ENCODE measurements around the gene MMP24OS. TPM values are rescaled to one million over a fixed set of nuclear protein-coding genes. Genes with fewer than 3 reads are reported as not detected.
"Not testable (repeated sequence)": the region's sequence is repeated elsewhere in the genome, so short reads cannot be mapped to it uniquely, and the experiment has no call there.

MMP24OS gene
- total RNA-seq: 10 to 100 TPM; 27.2 to 27.4 TPM

- H3K27ac Mint-ChIP-seq: peak within 1 kb of the TSS; percentile 94
- H3K36me3 Mint-ChIP-seq: peaks cover 38% of the 10 kb centered on the region
- peak; percentile 93 for DNase-seq
- peak within 1 kb of the TSS; percentile 96 for H3K4me3 Mint-ChIP-seq
- H3K9me3 Mint-ChIP-seq: no peaks in the 10 kb centered on the region
- H3K27me3 Mint-ChIP-seq: no peaks in the 10 kb centered on the region
- H3K4me1 Mint-ChIP-seq: peaks cover 24% of the 10 kb centered on the region
Observed at GRCh38 chr20:35277531-35278395, at the start of gene MMP24OS. Gene MMP24OS (minus strand): TSS chr20:35278122. CDS start chr20:35277929, 193 bp downstream.

- Mint-ChIP-seq H3K27me3 (no peaks in the 10 kb centered on the region), H3K4me3 (no peak overlapping the region), H3K4me1 (peaks cover 36% of the 10 kb centered on the region), H3K9me3 (no peaks in the 10 kb centered on the region), H3K36me3 (peaks cover 2% of the 10 kb centered on the region), H3K27ac (peak overlapping the region; percentile 60)
- no peak for DNase-seq
Observed at GRCh38 chr20:35327074-35327976, 49.4 kb upstream of the MMP24OS start.

GRCh38 chr20:35326740-35327073 is 48.8 kb upstream of the MMP24OS start:
- peaks cover 2% of the 10 kb centered on the region for H3K36me3 Mint-ChIP-seq
- no peaks in the 10 kb centered on the region for H3K27me3 Mint-ChIP-seq
- H3K4me3 Mint-ChIP-seq: no peak overlapping the region
- peaks cover 34% of the 10 kb centered on the region for H3K4me1 Mint-ChIP-seq
- DNase-seq: no peak
- H3K9me3 Mint-ChIP-seq: no peaks in the 10 kb centered on the region
- H3K27ac Mint-ChIP-seq: no peak overlapping the region

- Mint-ChIP-seq H3K9me3 (no peaks in the 10 kb centered on the region), H3K27me3 (no peaks in the 10 kb centered on the region), H3K27ac (no peak overlapping the region), H3K36me3 (peaks cover 2% of the 10 kb centered on the region), H3K4me1 (peaks cover 32% of the 10 kb centered on the region), H3K4me3 (no peak overlapping the region)
- no peak for DNase-seq
Observed at GRCh38 chr20:35326021-35326739, 48.3 kb upstream of the MMP24OS start.

GRCh38 chr20:35325401-35325800 is 47.5 kb upstream of the MMP24OS start:
- Mint-ChIP-seq H3K4me1 (peaks cover 32% of the 10 kb centered on the region), H3K27ac (no peak overlapping the region), H3K36me3 (peaks cover 2% of the 10 kb centered on the region), H3K9me3 (no peaks in the 10 kb centered on the region), H3K27me3 (no peaks in the 10 kb centered on the region), H3K4me3 (no peak overlapping the region)
- DNase-seq: no peak

GRCh38 chr20:35320396-35321126 is 42.6 kb upstream of the MMP24OS start:
- Mint-ChIP-seq H3K4me1 (peaks cover 22% of the 10 kb centered on the region), H3K27ac (no peak overlapping the region), H3K36me3 (peaks cover 2% of the 10 kb centered on the region), H3K27me3 (no peaks in the 10 kb centered on the region), H3K4me3 (no peak overlapping the region), H3K9me3 (no peaks in the 10 kb centered on the region)
- no peak for DNase-seq

GRCh38 chr20:35319871-35320197 is 41.9 kb upstream of the MMP24OS start:
- DNase-seq: no peak
- H3K9me3 Mint-ChIP-seq: no peaks in the 10 kb centered on the region
- no peak overlapping the region for H3K27ac Mint-ChIP-seq
- H3K4me1 Mint-ChIP-seq: peaks cover 28% of the 10 kb centered on the region
- H3K4me3 Mint-ChIP-seq: no peak overlapping the region
- H3K27me3 Mint-ChIP-seq: no peaks in the 10 kb centered on the region
- peaks cover 4% of the 10 kb centered on the region for H3K36me3 Mint-ChIP-seq

GRCh38 chr20:35319192-35319870 is 41.4 kb upstream of the MMP24OS start:
- Mint-ChIP-seq H3K27me3 (no peaks in the 10 kb centered on the region), H3K4me3 (no peak overlapping the region), H3K36me3 (peaks cover 4% of the 10 kb centered on the region), H3K27ac (no peak overlapping the region), H3K9me3 (no peaks in the 10 kb centered on the region), H3K4me1 (peaks cover 32% of the 10 kb centered on the region)
- DNase-seq: no peak

GRCh38 chr20:35318502-35319157 is 40.7 kb upstream of the MMP24OS start:
- peaks cover 3% of the 10 kb centered on the region for H3K36me3 Mint-ChIP-seq
- H3K27me3 Mint-ChIP-seq: no peaks in the 10 kb centered on the region
- H3K27ac Mint-ChIP-seq: no peak overlapping the region
- H3K4me1 Mint-ChIP-seq: peaks cover 32% of the 10 kb centered on the region
- H3K4me3 Mint-ChIP-seq: no peak overlapping the region
- no peak for DNase-seq
- H3K9me3 Mint-ChIP-seq: no peaks in the 10 kb centered on the region

GRCh38 chr20:35317416-35318210 is 39.7 kb upstream of the MMP24OS start:
- no peak for DNase-seq
- Mint-ChIP-seq H3K27ac (no peak overlapping the region), H3K4me3 (no peak overlapping the region), H3K4me1 (peaks cover 29% of the 10 kb centered on the region), H3K36me3 (peaks cover 5% of the 10 kb centered on the region), H3K27me3 (no peaks in the 10 kb centered on the region), H3K9me3 (no peaks in the 10 kb centered on the region)

GRCh38 chr20:35316086-35316485 is 38.2 kb upstream of the MMP24OS start:
- H3K27ac Mint-ChIP-seq: no peak overlapping the region
- peaks cover 41% of the 10 kb centered on the region for H3K4me1 Mint-ChIP-seq

GRCh38 chr20:35315632-35316020 is 37.7 kb upstream of the MMP24OS start:
- Mint-ChIP-seq H3K36me3 (peaks cover 10% of the 10 kb centered on the region), H3K4me1 (peaks cover 41% of the 10 kb centered on the region)
- not testable (repeated sequence) for H3K27ac Mint-ChIP-seq, H3K4me3 Mint-ChIP-seq, H3K9me3 Mint-ChIP-seq, H3K27me3 Mint-ChIP-seq, DNase-seq

More at GRCh38 chr20:35316086-35316485, 38.2 kb upstream of the MMP24OS start:
- H3K27me3 Mint-ChIP-seq: no peaks in the 10 kb centered on the region
- peaks cover 8% of the 10 kb centered on the region for H3K36me3 Mint-ChIP-seq
- no peaks in the 10 kb centered on the region for H3K9me3 Mint-ChIP-seq
- H3K4me3 Mint-ChIP-seq: no peak overlapping the region
- DNase-seq: no peak
